22Rv1 (cell line): ENCODE measurements around the gene CNIH3.

Experiments
- H3K27ac ChIP-seq: fragments of 450-650 bp; 2 replicates; pipeline ENCODE4 v1.5.1; 2017
- CTCF ChIP-seq: fragments of 450-650 bp; IDR thresholded peaks from 2 replicates; pipeline ENCODE4 v1.5.1; 2017; ENCODE audit warnings: mild to moderate bottlenecking
- ZFX ChIP-seq: fragments of 450-650 bp; IDR thresholded peaks from 2 replicates; pipeline ENCODE4 v1.6.1; 2017; ENCODE audit warnings: antibody characterized with exemption, borderline replicate concordance

Gene CNIH3

GRCh38 chr1:224722838-224723237 is 106.7 kb downstream of the CNIH3 start:
- H3K27ac ChIP-seq, result no peak overlapping the region
- no peak for TF ChIP-seq ZFX
- no peak for TF ChIP-seq CTCF

- TF ChIP-seq CTCF (no peak), ZFX (no peak)
- no peak overlapping the region for H3K27ac ChIP-seq
These were observed 108.4 kb downstream of the CNIH3 start for GRCh38 chr1:224724566-224724965.

- no peak overlapping the region for H3K27ac ChIP-seq
- TF ChIP-seq CTCF (no peak), ZFX (no peak)
These were observed 110.5 kb downstream of the CNIH3 start for GRCh38 chr1:224726441-224727182.

- TF ChIP-seq CTCF (no peak), ZFX (no peak)
- no peak overlapping the region for H3K27ac ChIP-seq
These were observed 111.5 kb downstream of the CNIH3 start for GRCh38 chr1:224727351-224728289.

GRCh38 chr1:224730540-224730939 is 114.4 kb downstream of the CNIH3 start:
- H3K27ac ChIP-seq, result no peak overlapping the region
- TF ChIP-seq ZFX (no peak), CTCF (no peak)

GRCh38 chr1:224730965-224731364 is 114.8 kb downstream of the CNIH3 start:
- H3K27ac ChIP-seq, result no peak overlapping the region
- no peak for TF ChIP-seq CTCF
- TF ChIP-seq ZFX, result no peak

- no peak overlapping the region for H3K27ac ChIP-seq
- TF ChIP-seq ZFX (no peak), CTCF (no peak)
These were observed 115.5 kb downstream of the CNIH3 start for GRCh38 chr1:224731633-224732032.
